ENCODE results near the gene ZNF850. TPM values are rescaled to one million over a fixed set of nuclear protein-coding genes. Genes with fewer than 3 reads are reported as not detected.

Gene ZNF850
- total RNA-seq, 1 donor from 2014 or later, result 3.0 TPM

- H3K4me3 ChIP-seq (ENCODE audit: low read depth, low read length), result peak overlapping the region; percentile 63
- no peaks in the 10 kb centered on the region for H3K36me3 ChIP-seq (ENCODE audit: control insufficient read depth, insufficient read depth, low read length)
- H3K27me3 ChIP-seq (ENCODE audit: control insufficient read depth, insufficient read depth, low read length), result no peaks in the 10 kb centered on the region
- TF ChIP-seq CTCF (IDR thresholded peaks at IDR 0.05; ENCODE audit: insufficient read depth, low read length, poor library complexity, severe bottlenecking), result no peak
- no peak for DNase-seq (ENCODE audit: low read depth)
Observed at GRCh38 chr19:36665832-36666231, 106.8 kb downstream of the ZNF850 start.

Other genes with a start within 250 kb of the ZNF850 start
- 18.6 and 19.4 TPM in 2 replicates for gene ZNF260, start 244.5 kb downstream of the ZNF850 start, total RNA-seq
- 8.4 and 16.3 TPM in 2 replicates for gene ZNF529, start 199.5 kb downstream of the ZNF850 start, total RNA-seq
- 3.6 and 13.9 TPM in 2 replicates for gene ZNF382, start 167.5 kb downstream of the ZNF850 start, total RNA-seq
- 9.4 and 12.5 TPM in 2 replicates for gene ZNF461, start 106.0 kb downstream of the ZNF850 start, total RNA-seq
- gene ZNF567, start 85.2 kb downstream of the ZNF850 start, total RNA-seq, result 7.7 and 7.9 TPM in 2 replicates
- gene ZNF790, start 65.6 kb upstream of the ZNF850 start, total RNA-seq, result 2.8 and 3.6 TPM in 2 replicates
- 2.3 and 3.1 TPM in 2 replicates for gene ZNF345, start 78.1 kb upstream of the ZNF850 start, total RNA-seq
- 3.0 and 4.0 TPM in 2 replicates for gene ZNF829, start 143.5 kb upstream of the ZNF850 start, total RNA-seq
- gene ZNF568, start 143.5 kb upstream of the ZNF850 start, total RNA-seq, result 5.7 and 6.8 TPM in 2 replicates